Measurements from ENCODE around the gene OASL. TPM values are rescaled to one million over a fixed set of nuclear protein-coding genes. Genes with fewer than 3 reads are reported as not detected.

OASL gene
- polyA plus RNA-seq, 1 donor from 2014 or later: 0.78 TPM

- H3K4me3 Mint-ChIP-seq: no peak overlapping the region
Measured at GRCh38 chr12:121033625-121034349, 5.3 kb downstream of the OASL start.

GRCh38 chr12:121030576-121031212 is 8.4 kb downstream of the OASL start:
- H3K27ac Mint-ChIP-seq: peak overlapping the region in 1 of 3 donors; percentile 91
- H3K4me1 Mint-ChIP-seq: peaks cover 0 to 3% (median 0%) of the 10 kb centered on the region in 3 donors
- no peaks in the 10 kb centered on the region for H3K36me3 Mint-ChIP-seq
- no peaks in the 10 kb centered on the region for H3K9me3 Mint-ChIP-seq
- H3K27me3 Mint-ChIP-seq: peaks cover 17% of the 10 kb centered on the region
- no peak overlapping the region for H3K4me3 Mint-ChIP-seq

More at GRCh38 chr12:121033625-121034349, 5.3 kb downstream of the OASL start:
- Mint-ChIP-seq H3K36me3 (no peaks in the 10 kb centered on the region), H3K27ac (no peak overlapping the region), H3K27me3 (peaks cover 15% of the 10 kb centered on the region), H3K4me1 (peaks cover 9 to 11% (median 11%) of the 10 kb centered on the region in 3 donors), H3K9me3 (no peaks in the 10 kb centered on the region)

- Mint-ChIP-seq H3K27me3 (peaks cover 8% of the 10 kb centered on the region), H3K9me3 (no peaks in the 10 kb centered on the region), H3K4me1 (no peaks in the 10 kb centered on the region), H3K36me3 (no peaks in the 10 kb centered on the region), H3K27ac (no peak overlapping the region), H3K4me3 (no peak overlapping the region)
Measured at GRCh38 chr12:121026274-121027045, 12.6 kb downstream of the OASL start.

GRCh38 chr12:121025442-121026226 is 13.4 kb downstream of the OASL start:
- no peak overlapping the region for H3K27ac Mint-ChIP-seq
- no peak overlapping the region for H3K4me3 Mint-ChIP-seq
- no peaks in the 10 kb centered on the region for H3K9me3 Mint-ChIP-seq
- peaks cover 8% of the 10 kb centered on the region for H3K27me3 Mint-ChIP-seq
- no peaks in the 10 kb centered on the region for H3K36me3 Mint-ChIP-seq
- H3K4me1 Mint-ChIP-seq: no peaks in the 10 kb centered on the region

GRCh38 chr12:121023799-121024198 is 15.2 kb downstream of the OASL start:
- H3K9me3 Mint-ChIP-seq: no peaks in the 10 kb centered on the region
- H3K27me3 Mint-ChIP-seq: peaks cover 5% of the 10 kb centered on the region
- H3K27ac Mint-ChIP-seq: no peak overlapping the region
- no peaks in the 10 kb centered on the region for H3K36me3 Mint-ChIP-seq
- no peaks in the 10 kb centered on the region for H3K4me1 Mint-ChIP-seq
- H3K4me3 Mint-ChIP-seq: no peak overlapping the region

GRCh38 chr12:121022713-121023112 is 16.3 kb downstream of the OASL start:
- no peaks in the 10 kb centered on the region for H3K4me1 Mint-ChIP-seq
- no peak overlapping the region for H3K27ac Mint-ChIP-seq
- no peaks in the 10 kb centered on the region for H3K9me3 Mint-ChIP-seq
- no peaks in the 10 kb centered on the region for H3K36me3 Mint-ChIP-seq
- no peak overlapping the region for H3K4me3 Mint-ChIP-seq
- peaks cover 5% of the 10 kb centered on the region for H3K27me3 Mint-ChIP-seq

GRCh38 chr12:121021754-121022153 is 17.3 kb downstream of the OASL start:
- H3K9me3 Mint-ChIP-seq: no peaks in the 10 kb centered on the region
- H3K4me3 Mint-ChIP-seq: no peak overlapping the region
- H3K36me3 Mint-ChIP-seq: no peaks in the 10 kb centered on the region
- H3K4me1 Mint-ChIP-seq: no peaks in the 10 kb centered on the region
- H3K27me3 Mint-ChIP-seq: peaks cover 5% of the 10 kb centered on the region
- no peak overlapping the region for H3K27ac Mint-ChIP-seq

- peaks cover 4 to 16% (median 14%) of the 10 kb centered on the region in 3 donors for H3K4me1 Mint-ChIP-seq
- no peak overlapping the region for H3K27ac Mint-ChIP-seq
- peaks cover 3% of the 10 kb centered on the region for H3K36me3 Mint-ChIP-seq
- no peak overlapping the region for H3K4me3 Mint-ChIP-seq
- H3K9me3 Mint-ChIP-seq: no peaks in the 10 kb centered on the region
- H3K27me3 Mint-ChIP-seq: peaks cover 1% of the 10 kb centered on the region
Measured at GRCh38 chr12:121018860-121019617, 20.0 kb downstream of the OASL start.

GRCh38 chr12:121017966-121018491 is 21.0 kb downstream of the OASL start:
- Mint-ChIP-seq H3K9me3 (no peaks in the 10 kb centered on the region), H3K4me3 (no peak overlapping the region), H3K27me3 (peaks cover under 1% of the 10 kb centered on the region), H3K4me1 (peaks cover 8 to 17% (median 16%) of the 10 kb centered on the region in 3 donors), H3K27ac (no peak overlapping the region), H3K36me3 (peaks cover 3% of the 10 kb centered on the region)

- H3K27ac Mint-ChIP-seq: peak within 1 kb of the TSS; percentile 14 to 96 (median 87)
- H3K36me3 Mint-ChIP-seq: peaks cover 7% of the 10 kb centered on the region
- H3K9me3 Mint-ChIP-seq: no peaks in the 10 kb centered on the region
- H3K4me3 Mint-ChIP-seq: peak within 1 kb of the TSS; percentile 84 to 100 (median 98)
- peaks cover 8 to 17% (median 16%) of the 10 kb centered on the region in 3 donors for H3K4me1 Mint-ChIP-seq
- H3K27me3 Mint-ChIP-seq: no peaks in the 10 kb centered on the region
Measured at GRCh38 chr12:121015825-121016766, 22.9 kb downstream of the OASL start, which contains the start of gene C12orf43. TSS of gene C12orf43 (minus strand) at chr12:121016487. CDS start at chr12:121016474, 13 bp downstream.

- Mint-ChIP-seq H3K27ac (no peak overlapping the region), H3K4me3 (peak overlapping the region in 1 of 4 donors; percentile 52), H3K27me3 (no peaks in the 10 kb centered on the region), H3K36me3 (peaks cover 7% of the 10 kb centered on the region), H3K9me3 (no peaks in the 10 kb centered on the region), H3K4me1 (peaks cover 8 to 17% (median 16%) of the 10 kb centered on the region in 3 donors)
Measured at GRCh38 chr12:121013715-121014114, 25.3 kb downstream of the OASL start.

- Mint-ChIP-seq H3K4me1 (peaks cover 8 to 17% (median 16%) of the 10 kb centered on the region in 3 donors), H3K4me3 (no peak overlapping the region)
Measured at GRCh38 chr12:121011820-121012219, 27.2 kb downstream of the OASL start.

GRCh38 chr12:121010860-121011259 is 28.2 kb downstream of the OASL start:
- no peak overlapping the region for H3K4me3 Mint-ChIP-seq
- no peaks in the 10 kb centered on the region for H3K27me3 Mint-ChIP-seq
- H3K36me3 Mint-ChIP-seq: peaks cover 11% of the 10 kb centered on the region
- peak overlapping the region in 1 of 3 donors; percentile 81 for H3K27ac Mint-ChIP-seq
- H3K9me3 Mint-ChIP-seq: no peaks in the 10 kb centered on the region
- H3K4me1 Mint-ChIP-seq: peaks cover 5 to 12% (median 11%) of the 10 kb centered on the region in 3 donors

More at GRCh38 chr12:121011820-121012219, 27.2 kb downstream of the OASL start:
- H3K36me3 Mint-ChIP-seq: peaks cover 13% of the 10 kb centered on the region
- H3K27ac Mint-ChIP-seq: no peak overlapping the region
- no peaks in the 10 kb centered on the region for H3K27me3 Mint-ChIP-seq
- H3K9me3 Mint-ChIP-seq: no peaks in the 10 kb centered on the region
